Measurements from ENCODE around the gene LTO1.

Gene LTO1

DNA sequence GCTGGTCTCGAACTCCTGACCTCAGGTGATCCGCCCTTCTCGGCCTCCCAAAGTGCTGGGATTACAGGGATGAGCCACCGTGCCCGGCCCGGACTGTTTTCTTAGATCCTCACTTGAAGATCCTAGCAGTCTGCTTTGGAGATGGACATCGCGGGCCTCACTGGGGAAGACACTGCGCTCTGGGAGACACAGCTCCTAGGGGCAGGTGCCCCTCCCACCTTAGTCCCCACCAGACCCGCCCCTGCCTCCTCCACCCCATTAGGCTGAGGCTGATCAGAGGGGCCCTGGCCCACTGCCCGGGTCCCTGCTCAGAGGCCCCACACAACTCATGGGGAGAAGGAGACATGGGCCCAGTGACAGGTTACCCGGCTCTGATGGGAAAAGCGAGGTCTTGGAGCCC, 11.3 kb upstream of the LTO1 start:
- DNase-seq (ENCODE audit: low read depth in 1 of 2, low spot score in 1 of 2): no peak
- H3K27ac ChIP-seq (replicated peaks): no peak overlapping the region
- no peaks in the 10 kb centered on the region for H3K27me3 ChIP-seq (ENCODE audit: insufficient read depth, poor library complexity, severe bottlenecking)

DNA sequence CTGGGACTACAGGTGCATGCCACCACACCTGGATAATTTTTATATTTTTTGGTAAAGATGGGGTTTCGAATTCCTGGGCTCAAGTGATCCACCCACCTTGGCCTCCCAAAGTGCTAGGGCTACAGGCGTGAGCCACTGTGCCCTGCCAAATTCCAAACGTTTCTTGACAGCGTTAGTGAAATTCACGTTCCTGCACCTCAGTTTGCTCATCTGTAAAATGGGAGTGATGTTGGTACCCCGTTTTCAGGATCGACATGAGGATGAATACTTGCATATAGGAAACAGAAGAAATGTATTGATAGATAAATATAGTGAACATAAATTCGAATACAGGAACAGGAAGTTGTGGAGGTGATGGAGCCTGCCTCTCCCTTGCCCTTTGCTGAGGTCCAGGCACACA, 10.2 kb upstream of the LTO1 start:
- H3K27me3 ChIP-seq (ENCODE audit: insufficient read depth, poor library complexity, severe bottlenecking): no peaks in the 10 kb centered on the region
- no peak overlapping the region for H3K27ac ChIP-seq (replicated peaks)
- DNase-seq (ENCODE audit: low read depth in 1 of 2, low spot score in 1 of 2): no peak
- no peak overlapping the region for H3K4me3 ChIP-seq (replicated peaks; ENCODE audit: insufficient read depth, low read length)
- TF ChIP-seq SPI1 (IDR thresholded peaks at IDR 0.05; ENCODE audit: borderline replicate concordance, low read depth) (no peak), POLR2AphosphoS5 (IDR thresholded peaks at IDR 0.05; ENCODE audit: low read depth) (no peak), GABPA (IDR thresholded peaks at IDR 0.05; ENCODE audit: low read depth) (no peak)
- TF ChIP-seq, protein P1, sequence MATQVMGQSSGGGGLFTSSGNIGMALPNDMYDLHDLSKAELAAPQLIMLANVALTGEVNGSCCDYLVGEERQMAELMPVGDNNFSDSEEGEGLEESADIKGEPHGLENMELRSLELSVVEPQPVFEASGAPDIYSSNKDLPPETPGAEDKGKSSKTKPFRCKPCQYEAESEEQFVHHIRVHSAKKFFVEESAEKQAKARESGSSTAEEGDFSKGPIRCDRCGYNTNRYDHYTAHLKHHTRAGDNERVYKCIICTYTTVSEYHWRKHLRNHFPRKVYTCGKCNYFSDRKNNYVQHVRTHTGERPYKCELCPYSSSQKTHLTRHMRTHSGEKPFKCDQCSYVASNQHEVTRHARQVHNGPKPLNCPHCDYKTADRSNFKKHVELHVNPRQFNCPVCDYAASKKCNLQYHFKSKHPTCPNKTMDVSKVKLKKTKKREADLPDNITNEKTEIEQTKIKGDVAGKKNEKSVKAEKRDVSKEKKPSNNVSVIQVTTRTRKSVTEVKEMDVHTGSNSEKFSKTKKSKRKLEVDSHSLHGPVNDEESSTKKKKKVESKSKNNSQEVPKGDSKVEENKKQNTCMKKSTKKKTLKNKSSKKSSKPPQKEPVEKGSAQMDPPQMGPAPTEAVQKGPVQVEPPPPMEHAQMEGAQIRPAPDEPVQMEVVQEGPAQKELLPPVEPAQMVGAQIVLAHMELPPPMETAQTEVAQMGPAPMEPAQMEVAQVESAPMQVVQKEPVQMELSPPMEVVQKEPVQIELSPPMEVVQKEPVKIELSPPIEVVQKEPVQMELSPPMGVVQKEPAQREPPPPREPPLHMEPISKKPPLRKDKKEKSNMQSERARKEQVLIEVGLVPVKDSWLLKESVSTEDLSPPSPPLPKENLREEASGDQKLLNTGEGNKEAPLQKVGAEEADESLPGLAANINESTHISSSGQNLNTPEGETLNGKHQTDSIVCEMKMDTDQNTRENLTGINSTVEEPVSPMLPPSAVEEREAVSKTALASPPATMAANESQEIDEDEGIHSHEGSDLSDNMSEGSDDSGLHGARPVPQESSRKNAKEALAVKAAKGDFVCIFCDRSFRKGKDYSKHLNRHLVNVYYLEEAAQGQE (IDR thresholded peaks at IDR 0.05; ENCODE audit: insufficient replicate concordance, low read depth): no peak
- TF ChIP-seq, protein P2, sequence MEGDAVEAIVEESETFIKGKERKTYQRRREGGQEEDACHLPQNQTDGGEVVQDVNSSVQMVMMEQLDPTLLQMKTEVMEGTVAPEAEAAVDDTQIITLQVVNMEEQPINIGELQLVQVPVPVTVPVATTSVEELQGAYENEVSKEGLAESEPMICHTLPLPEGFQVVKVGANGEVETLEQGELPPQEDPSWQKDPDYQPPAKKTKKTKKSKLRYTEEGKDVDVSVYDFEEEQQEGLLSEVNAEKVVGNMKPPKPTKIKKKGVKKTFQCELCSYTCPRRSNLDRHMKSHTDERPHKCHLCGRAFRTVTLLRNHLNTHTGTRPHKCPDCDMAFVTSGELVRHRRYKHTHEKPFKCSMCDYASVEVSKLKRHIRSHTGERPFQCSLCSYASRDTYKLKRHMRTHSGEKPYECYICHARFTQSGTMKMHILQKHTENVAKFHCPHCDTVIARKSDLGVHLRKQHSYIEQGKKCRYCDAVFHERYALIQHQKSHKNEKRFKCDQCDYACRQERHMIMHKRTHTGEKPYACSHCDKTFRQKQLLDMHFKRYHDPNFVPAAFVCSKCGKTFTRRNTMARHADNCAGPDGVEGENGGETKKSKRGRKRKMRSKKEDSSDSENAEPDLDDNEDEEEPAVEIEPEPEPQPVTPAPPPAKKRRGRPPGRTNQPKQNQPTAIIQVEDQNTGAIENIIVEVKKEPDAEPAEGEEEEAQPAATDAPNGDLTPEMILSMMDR (IDR thresholded peaks at IDR 0.05; ENCODE audit: insufficient read depth, low read length): no peak

More for the DNA sequence above, 11.3 kb upstream of the LTO1 start:
- TF ChIP-seq GABPA (IDR thresholded peaks at IDR 0.05; ENCODE audit: low read depth) (no peak), SPI1 (IDR thresholded peaks at IDR 0.05; ENCODE audit: borderline replicate concordance, low read depth) (no peak), POLR2AphosphoS5 (IDR thresholded peaks at IDR 0.05; ENCODE audit: low read depth) (no peak)
- TF ChIP-seq, protein P2 (IDR thresholded peaks at IDR 0.05; ENCODE audit: insufficient read depth, low read length): no peak
- TF ChIP-seq, protein P1 (IDR thresholded peaks at IDR 0.05; ENCODE audit: insufficient replicate concordance, low read depth): no peak
- H3K4me3 ChIP-seq (replicated peaks; ENCODE audit: insufficient read depth, low read length): no peak overlapping the region

DNA sequence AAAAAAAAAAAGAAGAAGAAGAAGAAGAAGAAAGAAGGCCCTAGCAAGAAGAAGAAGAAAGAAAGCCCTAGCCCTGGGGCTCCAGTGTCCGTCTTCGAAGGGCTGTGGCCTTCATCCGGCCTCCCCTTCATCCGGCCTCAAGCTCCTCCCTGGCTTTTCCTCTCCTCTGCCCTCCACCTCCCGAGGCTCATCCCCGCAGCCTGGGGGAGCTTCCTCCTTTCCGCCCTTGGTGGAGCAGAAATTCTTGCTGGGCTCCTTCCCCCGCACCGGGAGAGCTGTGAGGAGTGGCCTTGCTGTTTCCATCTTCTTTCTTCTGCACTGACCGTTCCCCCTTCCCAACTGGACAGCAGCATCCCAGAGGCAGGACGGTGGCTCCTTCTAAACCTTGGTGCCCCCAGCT, 9.5 kb upstream of the LTO1 start:
- Histone ChIP-seq H3K4me3 (replicated peaks; ENCODE audit: insufficient read depth, low read length) (no peak overlapping the region), H3K27me3 (ENCODE audit: insufficient read depth, poor library complexity, severe bottlenecking) (no peaks in the 10 kb centered on the region), H3K27ac (replicated peaks) (no peak overlapping the region)
- TF ChIP-seq GABPA (IDR thresholded peaks at IDR 0.05; ENCODE audit: low read depth) (no peak), POLR2AphosphoS5 (IDR thresholded peaks at IDR 0.05; ENCODE audit: low read depth) (no peak)
- TF ChIP-seq, protein P2 (IDR thresholded peaks at IDR 0.05; ENCODE audit: insufficient read depth, low read length): no peak
- DNase-seq (ENCODE audit: low read depth in 1 of 2, low spot score in 1 of 2): no peak

DNA sequence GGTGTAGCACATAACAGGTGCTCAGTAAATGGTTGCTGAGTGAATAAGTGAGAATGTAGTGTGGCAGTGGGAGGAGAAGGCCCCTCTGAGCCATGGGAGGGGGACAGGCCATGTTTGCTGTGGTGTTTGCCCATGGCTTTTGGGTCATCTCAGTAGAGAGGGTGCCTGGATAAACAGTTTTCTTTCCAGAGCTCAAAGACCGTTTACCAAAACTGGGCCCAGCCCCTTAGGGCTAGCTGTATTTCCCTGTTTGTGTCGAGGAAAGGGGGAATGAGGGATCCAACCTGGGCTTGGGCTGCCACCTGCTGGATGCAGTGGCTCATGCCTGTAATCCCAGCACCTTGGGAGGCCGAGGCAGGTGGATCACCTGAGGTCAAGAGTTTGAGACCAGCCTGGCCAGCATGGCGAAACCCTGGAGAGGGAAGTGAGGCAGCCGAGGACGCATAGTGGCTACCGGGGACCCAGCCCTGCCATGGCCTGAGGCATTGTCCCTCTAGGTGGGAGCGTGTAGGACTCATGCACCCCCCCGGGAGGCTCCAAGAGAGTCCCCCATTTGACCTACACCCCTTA, 8.7 kb upstream of the LTO1 start:
- no peaks in the 10 kb centered on the region for H3K27me3 ChIP-seq (ENCODE audit: insufficient read depth, poor library complexity, severe bottlenecking)
- TF ChIP-seq SPI1 (IDR thresholded peaks at IDR 0.05; ENCODE audit: borderline replicate concordance, low read depth) (no peak), GABPA (IDR thresholded peaks at IDR 0.05; ENCODE audit: low read depth) (no peak)
- TF ChIP-seq, protein P2 (IDR thresholded peaks at IDR 0.05; ENCODE audit: insufficient read depth, low read length): peak; percentile 1

More for the DNA sequence above, 8.7 kb upstream of the LTO1 start:
- no peak overlapping the region for H3K27ac ChIP-seq (replicated peaks)
- DNase-seq (ENCODE audit: low read depth in 1 of 2, low spot score in 1 of 2): no peak
- no peak overlapping the region for H3K4me3 ChIP-seq (replicated peaks; ENCODE audit: insufficient read depth, low read length)

All from HL-60 (cell line).